DOHH2 (cell line): ENCODE data around the gene GNRH2.

Experiments
- EZH2phosphoT487 ChIP-seq: fragments of 200-600 bp; sonication (generic); IDR thresholded peaks from 2 replicates; pipeline ENCODE4 v1.6.1; 2017; ENCODE audit warnings: borderline replicate concordance, mild to moderate bottlenecking, antibody characterized with exemption, low read length, moderate library complexity, mixed read lengths
- TF ChIP-seq, protein P1 (sequence below): fragments of 200-600 bp; sonication (generic); IDR thresholded peaks from one replicate; pipeline ENCODE4 v1.5.1; 2014; ENCODE audit warnings: antibody characterized with exemption, mild to moderate bottlenecking, low read depth, low read length; ENCODE audit not compliant: poor library complexity, severe bottlenecking

DNA sequence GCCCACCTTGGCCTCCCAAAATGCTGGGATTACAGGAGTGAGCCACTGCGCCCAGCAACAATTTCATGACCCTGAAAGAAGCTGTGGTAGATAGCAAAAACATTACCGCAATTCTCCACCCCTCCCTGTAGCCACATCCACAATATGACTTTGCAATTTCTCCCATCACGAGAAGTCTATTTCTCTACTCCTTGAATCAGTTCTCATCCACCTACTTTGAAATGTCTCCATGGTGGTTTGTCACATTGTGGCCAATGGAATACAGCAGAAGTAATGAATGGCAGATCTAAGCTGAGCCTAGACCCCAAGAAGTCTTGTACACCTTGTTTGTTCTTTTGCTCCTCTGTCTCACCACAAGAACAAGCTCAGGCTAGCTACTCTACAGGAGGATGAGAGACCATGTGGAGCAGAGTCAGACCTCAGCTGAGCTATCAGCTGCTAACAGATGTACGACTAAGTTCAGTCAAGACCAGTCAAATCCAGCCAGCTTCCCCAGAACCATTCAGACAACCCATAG lies 34.3 kb downstream of the GNRH2 start:
- TF ChIP-seq, protein P1, sequence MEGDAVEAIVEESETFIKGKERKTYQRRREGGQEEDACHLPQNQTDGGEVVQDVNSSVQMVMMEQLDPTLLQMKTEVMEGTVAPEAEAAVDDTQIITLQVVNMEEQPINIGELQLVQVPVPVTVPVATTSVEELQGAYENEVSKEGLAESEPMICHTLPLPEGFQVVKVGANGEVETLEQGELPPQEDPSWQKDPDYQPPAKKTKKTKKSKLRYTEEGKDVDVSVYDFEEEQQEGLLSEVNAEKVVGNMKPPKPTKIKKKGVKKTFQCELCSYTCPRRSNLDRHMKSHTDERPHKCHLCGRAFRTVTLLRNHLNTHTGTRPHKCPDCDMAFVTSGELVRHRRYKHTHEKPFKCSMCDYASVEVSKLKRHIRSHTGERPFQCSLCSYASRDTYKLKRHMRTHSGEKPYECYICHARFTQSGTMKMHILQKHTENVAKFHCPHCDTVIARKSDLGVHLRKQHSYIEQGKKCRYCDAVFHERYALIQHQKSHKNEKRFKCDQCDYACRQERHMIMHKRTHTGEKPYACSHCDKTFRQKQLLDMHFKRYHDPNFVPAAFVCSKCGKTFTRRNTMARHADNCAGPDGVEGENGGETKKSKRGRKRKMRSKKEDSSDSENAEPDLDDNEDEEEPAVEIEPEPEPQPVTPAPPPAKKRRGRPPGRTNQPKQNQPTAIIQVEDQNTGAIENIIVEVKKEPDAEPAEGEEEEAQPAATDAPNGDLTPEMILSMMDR = no peak
- no peak for TF ChIP-seq EZH2phosphoT487
